NCI-H524 treated with DMSO at 0.1 percent for 48 hours (cell line): ENCODE results near the gene CYLD.

Source experiments
- DNase-seq: peaks from one replicate; lab custom pipeline; 2025; lab: John Stamatoyannopoulos, UW

CYLD gene

DNA sequence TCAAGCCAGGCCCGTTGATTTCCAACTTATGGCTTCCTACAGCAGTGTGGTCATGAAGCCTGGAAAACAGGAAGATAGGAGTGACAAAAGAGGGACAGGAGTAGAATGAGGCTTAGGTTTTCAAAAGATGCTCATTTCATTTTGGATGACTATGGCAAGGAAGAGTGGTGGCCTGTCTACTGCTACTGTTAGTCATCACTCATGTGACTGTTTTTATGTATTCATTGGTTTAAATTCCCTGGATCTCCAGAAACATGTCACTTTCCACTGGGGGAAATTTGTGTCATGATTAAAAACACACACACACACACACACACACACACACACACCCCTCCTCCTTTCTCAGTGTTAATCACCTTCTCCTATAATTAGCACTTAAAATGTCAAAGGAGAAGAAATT, 1.1 kb upstream of the CYLD start:
- no peak for DNase-seq

DNA sequence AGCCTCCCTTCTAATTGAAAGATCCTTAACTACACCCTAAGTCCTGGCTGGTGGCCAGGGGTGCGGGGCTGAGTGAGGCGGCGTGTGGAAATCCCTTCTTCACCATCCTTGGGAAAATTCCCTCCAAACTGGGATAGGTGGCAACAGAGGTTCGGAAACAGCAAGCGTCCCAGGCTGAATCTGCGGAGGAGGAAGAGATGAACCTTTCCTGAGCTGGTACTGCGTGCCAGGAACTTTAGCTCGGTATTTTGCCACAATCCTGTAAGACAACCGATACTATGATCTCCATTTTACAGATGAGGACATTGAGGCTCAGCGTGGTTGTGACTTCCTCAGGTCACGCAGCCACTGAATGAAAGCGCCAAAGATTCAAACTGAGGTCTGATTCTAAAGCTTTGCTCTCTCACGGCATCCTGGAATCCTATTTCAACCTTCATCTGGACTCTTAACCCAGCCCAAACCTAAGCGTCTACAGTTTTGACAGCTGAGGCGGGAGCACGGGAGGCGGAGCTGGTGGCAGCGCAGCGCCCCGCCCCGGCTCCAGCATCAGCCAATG, 583 bp upstream of the CYLD start:
- DNase-seq: no peak

GRCh38 chr16:50742576-50743200, 802 bp downstream of the CYLD start:
- DNase-seq: no peak

GRCh38 chr16:50743581-50744225, 1.8 kb downstream of the CYLD start:
- no peak for DNase-seq

- DNase-seq: no peak
Measured at GRCh38 chr16:50744881-50745280, 3.0 kb downstream of the CYLD start.

- no peak for DNase-seq
Measured at GRCh38 chr16:50745940-50746339, 4.1 kb downstream of the CYLD start.

GRCh38 chr16:50747207-50747956, 5.5 kb downstream of the CYLD start:
- DNase-seq: no peak

- DNase-seq: no peak
Measured at GRCh38 chr16:50751528-50751927, 9.6 kb downstream of the CYLD start.

GRCh38 chr16:50752471-50753235, 10.8 kb downstream of the CYLD start:
- DNase-seq: no peak

DNA sequence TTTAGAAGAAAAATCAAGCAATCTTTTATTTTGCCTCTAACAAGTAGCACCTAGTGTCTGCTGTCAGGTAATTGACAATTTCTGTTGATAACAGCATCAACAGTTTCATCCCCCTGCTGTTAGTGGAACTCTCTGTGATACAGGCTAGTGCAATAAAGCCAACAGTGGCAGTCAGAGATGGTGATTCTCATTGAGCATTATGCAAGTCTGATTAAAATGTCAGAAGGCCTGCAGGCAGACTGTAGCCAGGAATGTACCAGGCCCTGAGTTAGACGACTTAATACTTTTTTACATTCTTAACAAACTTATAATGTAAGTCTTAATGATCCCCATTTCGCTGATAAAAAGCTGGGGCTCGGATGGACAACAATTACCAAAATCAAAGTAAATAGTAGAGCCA, 14.6 kb downstream of the CYLD start:
- DNase-seq: no peak

DNA sequence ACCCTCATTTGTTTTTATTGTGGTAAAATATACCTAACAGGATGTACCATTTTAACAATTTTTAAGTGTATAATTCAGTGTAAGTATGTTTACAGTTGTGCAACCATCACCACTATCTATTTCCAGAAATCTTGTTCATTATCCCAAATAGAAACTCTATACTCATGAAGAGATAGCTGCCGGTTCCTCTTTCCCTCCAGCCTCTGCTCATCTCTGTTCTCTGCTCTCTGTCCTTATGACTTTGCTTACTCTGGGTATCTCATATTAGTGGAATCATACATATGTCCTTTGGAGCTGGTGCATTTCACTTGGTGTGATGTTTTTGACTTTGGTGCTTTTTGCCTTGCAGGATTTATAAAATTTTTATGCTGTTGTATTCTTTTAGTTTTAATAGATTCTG, 19.4 kb downstream of the CYLD start:
- no peak for DNase-seq

- DNase-seq: no peak
Measured at GRCh38 chr16:50762241-50762640, 20.4 kb downstream of the CYLD start.

- no peak for DNase-seq
Measured at GRCh38 chr16:50763211-50763610, 21.3 kb downstream of the CYLD start.

DNA sequence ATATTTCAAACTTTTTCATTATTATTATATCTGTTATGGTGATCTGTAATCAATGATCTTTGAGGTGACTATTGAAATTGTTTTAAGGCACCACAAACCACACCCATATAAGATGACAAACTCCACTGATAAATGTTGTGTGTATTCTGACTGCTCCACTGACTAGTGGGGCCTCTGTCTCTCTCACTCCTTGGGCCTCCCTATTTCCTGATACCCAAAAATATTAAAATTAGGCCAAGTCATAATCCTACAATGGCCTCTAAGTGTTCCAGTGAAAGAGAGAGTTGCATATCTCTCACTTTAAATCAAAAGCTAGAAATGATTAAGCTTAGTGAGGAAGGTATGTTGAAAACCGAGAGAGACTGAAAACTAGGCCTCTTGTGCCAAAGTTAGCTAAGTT, 23.4 kb downstream of the CYLD start:
- DNase-seq: no peak

GRCh38 chr16:50765861-50766260, 24.0 kb downstream of the CYLD start:
- no peak for DNase-seq

GRCh38 chr16:50767197-50767596, 25.3 kb downstream of the CYLD start:
- no peak for DNase-seq

- no peak for DNase-seq
Measured at GRCh38 chr16:50771366-50771765, 29.5 kb downstream of the CYLD start.

- DNase-seq: no peak
Measured at GRCh38 chr16:50774405-50774804, 32.5 kb downstream of the CYLD start.

DNA sequence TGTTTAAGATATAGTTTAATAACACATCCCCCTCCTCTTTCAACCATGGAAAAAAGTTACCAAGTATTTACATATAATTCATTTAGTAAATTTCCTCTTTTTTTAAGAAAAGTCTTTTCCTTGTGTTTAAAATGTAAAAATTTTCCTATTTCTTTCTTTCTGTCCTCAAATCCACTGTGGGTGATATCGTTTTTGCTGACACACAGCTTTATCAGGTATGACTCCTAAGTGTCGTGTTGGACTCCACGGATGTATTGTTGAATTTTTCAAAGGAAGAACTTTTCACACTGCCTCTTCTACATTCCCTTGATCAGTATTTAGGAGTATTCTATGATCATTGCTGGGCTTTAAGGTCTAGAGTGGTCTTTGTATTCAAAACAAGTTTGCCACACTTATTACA, 33.1 kb downstream of the CYLD start:
- no peak for DNase-seq

DNA sequence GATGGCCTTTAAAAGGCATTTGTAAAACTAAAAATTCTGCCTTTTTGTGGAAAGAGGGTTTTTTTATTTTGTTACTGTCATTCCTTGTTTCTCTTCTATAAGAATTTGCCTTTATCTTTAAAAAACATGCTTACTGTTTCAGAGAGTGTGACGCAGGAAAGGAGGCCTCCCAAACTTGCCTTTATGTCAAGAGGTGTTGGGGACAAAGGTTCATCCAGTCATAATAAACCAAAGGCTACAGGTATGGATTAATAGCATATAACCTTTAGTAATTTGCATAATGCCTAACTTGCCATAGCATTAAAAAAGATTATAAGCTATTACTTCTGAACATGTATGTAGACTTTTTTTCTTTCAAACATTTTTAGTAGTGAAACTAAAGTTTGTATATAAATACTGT, 34.2 kb downstream of the CYLD start:
- DNase-seq: no peak

DNA sequence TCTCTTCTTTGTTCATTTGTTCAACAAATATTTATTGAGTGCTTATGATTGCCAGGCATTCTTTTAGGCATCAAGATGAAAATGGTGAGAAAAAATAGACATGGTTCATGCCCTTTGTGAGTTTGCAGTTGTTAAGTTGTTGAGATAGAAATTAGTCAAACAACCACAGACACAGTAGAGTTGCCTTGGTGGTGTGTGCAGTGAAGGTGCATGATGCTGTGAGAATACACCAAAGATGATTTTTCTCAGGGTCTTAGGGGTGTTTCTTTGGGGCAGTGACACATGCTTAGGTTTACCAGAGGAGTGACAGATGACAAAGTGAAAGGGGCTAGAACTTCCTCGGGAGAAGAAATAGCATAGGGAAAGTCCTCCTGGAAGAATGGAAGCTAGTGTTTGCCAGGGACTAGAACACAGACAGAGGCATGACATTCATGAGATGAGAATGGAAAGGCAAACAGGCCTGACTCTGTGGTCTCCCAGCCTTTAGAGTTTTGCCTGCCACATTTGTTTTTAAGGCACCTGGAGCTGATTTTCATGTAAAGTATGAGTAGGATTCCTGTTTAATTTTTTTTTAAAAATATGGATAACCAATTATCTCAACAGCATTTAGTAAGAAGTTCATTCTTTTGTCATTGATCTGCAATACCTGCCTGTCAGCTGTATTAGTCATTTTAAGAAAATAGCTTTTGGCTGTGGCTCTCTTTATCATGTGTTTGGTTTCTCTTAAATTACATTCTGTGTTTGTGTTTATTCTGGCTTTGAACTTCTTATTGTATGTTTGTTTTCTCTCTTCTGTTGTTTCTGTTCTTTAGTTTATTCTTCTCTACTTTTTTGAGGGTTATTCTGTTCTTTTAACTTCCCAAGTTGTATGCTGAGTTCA, 36.6 kb downstream of the CYLD start:
- DNase-seq: no peak
